Esophagus squamous epithelium (tissue), 4 donors: ENCODE results near the gene PLCB4.

Source experiments
- POLR2A ChIP-seq, 4 donors: fragments of 450-650 bp; IDR thresholded peaks; one replicate each; pipeline ENCODE4 v1.6.1; 2017; ENCODE audit warnings: antibody characterized with exemption in 4 of 4, mild to moderate bottlenecking in 4 of 4, moderate library complexity in 3 of 4
- TF ChIP-seq, protein P1 (sequence below), 6 experiments: fragments of 450-650 bp in 4 of 6; fragments of 200-600 bp in 2 of 6; sonication (generic) in 2 of 6; IDR thresholded peaks; one replicate each; pipeline ENCODE4 v1.5.1; 2016 to 2019; ENCODE audit warnings: antibody characterized with exemption in 6 of 6, mild to moderate bottlenecking in 4 of 6, moderate library complexity in 4 of 6

DNA sequence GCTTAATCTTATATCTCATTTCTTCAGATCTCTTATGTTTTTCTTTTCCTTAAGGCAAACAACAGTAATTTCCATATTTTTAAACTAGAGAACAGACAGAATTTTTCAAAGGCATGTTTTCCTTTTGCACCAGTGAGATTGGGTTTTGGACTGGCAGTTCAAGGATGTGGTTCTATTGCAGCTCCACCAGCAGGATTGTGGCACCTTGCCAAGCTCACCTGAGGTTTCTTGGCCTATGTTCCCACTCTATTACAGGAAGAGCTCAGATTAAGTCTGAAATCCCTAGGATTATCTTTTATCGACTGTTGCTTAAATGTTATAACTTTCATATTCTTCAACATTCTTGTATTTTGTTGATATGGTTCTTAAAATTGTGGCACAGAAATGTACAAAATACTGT lies 218.9 kb downstream of the PLCB4 start:
- TF ChIP-seq, protein P1, sequence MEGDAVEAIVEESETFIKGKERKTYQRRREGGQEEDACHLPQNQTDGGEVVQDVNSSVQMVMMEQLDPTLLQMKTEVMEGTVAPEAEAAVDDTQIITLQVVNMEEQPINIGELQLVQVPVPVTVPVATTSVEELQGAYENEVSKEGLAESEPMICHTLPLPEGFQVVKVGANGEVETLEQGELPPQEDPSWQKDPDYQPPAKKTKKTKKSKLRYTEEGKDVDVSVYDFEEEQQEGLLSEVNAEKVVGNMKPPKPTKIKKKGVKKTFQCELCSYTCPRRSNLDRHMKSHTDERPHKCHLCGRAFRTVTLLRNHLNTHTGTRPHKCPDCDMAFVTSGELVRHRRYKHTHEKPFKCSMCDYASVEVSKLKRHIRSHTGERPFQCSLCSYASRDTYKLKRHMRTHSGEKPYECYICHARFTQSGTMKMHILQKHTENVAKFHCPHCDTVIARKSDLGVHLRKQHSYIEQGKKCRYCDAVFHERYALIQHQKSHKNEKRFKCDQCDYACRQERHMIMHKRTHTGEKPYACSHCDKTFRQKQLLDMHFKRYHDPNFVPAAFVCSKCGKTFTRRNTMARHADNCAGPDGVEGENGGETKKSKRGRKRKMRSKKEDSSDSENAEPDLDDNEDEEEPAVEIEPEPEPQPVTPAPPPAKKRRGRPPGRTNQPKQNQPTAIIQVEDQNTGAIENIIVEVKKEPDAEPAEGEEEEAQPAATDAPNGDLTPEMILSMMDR (IDR thresholded peaks at IDR 0.05) = no peak
- no peak for TF ChIP-seq POLR2A (IDR thresholded peaks at IDR 0.05)
